IMR-90 (cell line): Measurements from ENCODE around the gene CNDP2. TPM values are rescaled to one million over a fixed set of nuclear protein-coding genes. Genes with fewer than 3 reads are reported as not detected.
"Not testable (repeated sequence)": the region's sequence is repeated elsewhere in the genome, so short reads cannot be mapped to it uniquely, and the experiment has no call there.

Source experiments
- ATAC-seq: fragments of 200-7000 bp; cut with Tn5 transposase; 2 replicates; pipeline ENCODE4 v1.9.1; 2020; ENCODE audit warnings: low read depth, mild to moderate bottlenecking, moderate library complexity
- BruUV-seq: library from RNA; stranded (reverse); fragments of 400-500 nt; replicated peaks from 2 replicates; lab custom pipeline; 2021; lab: Mats Ljungman, UMichigan
- CTCF ChIA-PET: fragments of 300-600 bp; formaldehyde crosslinking; extraction: SDS; loops from one replicate; lab custom pipeline; 2021; ENCODE audit warnings: antibody characterized with exemption; lab: Yijun Ruan, JAX
- POLR2A ChIA-PET: fragments of 300-600 bp; sonication (Branson Sonifier 250); formaldehyde crosslinking; loops from one replicate; lab custom pipeline; 2022; ENCODE audit warnings: antibody characterized with exemption; ENCODE audit not compliant: unreplicated experiment; lab: Charles Lee
- DNase-seq: peaks from one replicate; pipeline ENCODE4 v3.0.0; 2013
- H2AFZ ChIP-seq: replicated peaks from 2 replicates; pipeline ENCODE3; 2013; ENCODE audit warnings: low read length, mild to moderate bottlenecking; ENCODE audit not compliant: poor library complexity
- H2AK5ac ChIP-seq: 2 replicates; pipeline ENCODE4 v1.6.1; 2013; ENCODE audit warnings: low read depth, low read length, inconsistent platforms
- H2AK9ac ChIP-seq: replicated peaks from 2 replicates; pipeline ENCODE3; 2013; ENCODE audit warnings: mild to moderate bottlenecking, low read depth, low read length, moderate library complexity; ENCODE audit not compliant: poor library complexity
- H2BK120ac ChIP-seq: 2 replicates; pipeline ENCODE4 v1.6.1; 2013; ENCODE audit warnings: low read depth, low read length, inconsistent platforms
- H2BK15ac ChIP-seq: 3 replicates; pipeline ENCODE4 v1.6.1; 2013; ENCODE audit warnings: low read depth, low read length, inconsistent platforms
- H2BK20ac ChIP-seq: 2 replicates; pipeline ENCODE4 v1.6.1; 2013; ENCODE audit warnings: low read depth, mild to moderate bottlenecking, inconsistent platforms, low read length, moderate library complexity
- H2BK5ac ChIP-seq: 2 replicates; pipeline ENCODE4 v1.6.1; 2013; ENCODE audit warnings: mild to moderate bottlenecking, low read depth, low read length, inconsistent platforms; ENCODE audit not compliant: poor library complexity, severe bottlenecking
- H3K14ac ChIP-seq: replicated peaks from 2 replicates; pipeline ENCODE4 v1.6.1; 2013; ENCODE audit warnings: low read depth, low read length, inconsistent platforms
- H3K18ac ChIP-seq: 2 replicates; pipeline ENCODE4 v1.6.1; 2013; ENCODE audit warnings: low read depth, low read length, control low read depth
- H3K23ac ChIP-seq: 2 replicates; pipeline ENCODE4 v1.6.1; 2013; ENCODE audit warnings: low read depth, low read length, inconsistent platforms
- H3K27ac ChIP-seq: 2 replicates; pipeline ENCODE4 v1.5.1; 2013; ENCODE audit warnings: mild to moderate bottlenecking, control low read depth, low read length; ENCODE audit not compliant: insufficient read depth
- H3K27me3 ChIP-seq: 2 replicates; pipeline ENCODE4 v1.6.1; 2013; ENCODE audit warnings: low read length; ENCODE audit not compliant: control insufficient read depth, insufficient read depth
- H3K36me3 ChIP-seq: 2 replicates; pipeline ENCODE4 v1.6.1; 2013; ENCODE audit warnings: low read length, mixed read lengths; ENCODE audit not compliant: control insufficient read depth, insufficient read depth
- H3K4ac ChIP-seq: 2 replicates; pipeline ENCODE4 v1.6.1; 2013; ENCODE audit warnings: low read depth, low read length, inconsistent platforms
- H3K4me1 ChIP-seq: 2 replicates; pipeline ENCODE4 v1.6.1; 2013; ENCODE audit warnings: low read length, mixed read lengths; ENCODE audit not compliant: control insufficient read depth, insufficient read depth
- H3K4me2 ChIP-seq: 2 replicates; pipeline ENCODE4 v1.6.1; 2013; ENCODE audit warnings: low read depth, mild to moderate bottlenecking, control low read depth, low read length, moderate library complexity
- H3K4me3 ChIP-seq: 2 replicates; pipeline ENCODE4 v1.5.1; 2013; ENCODE audit warnings: low read depth, mild to moderate bottlenecking, control low read depth, low read length, moderate library complexity; ENCODE audit not compliant: insufficient read depth
- H3K56ac ChIP-seq: 2 replicates; pipeline ENCODE4 v1.6.1; 2013; ENCODE audit warnings: low read length, inconsistent platforms; ENCODE audit not compliant: insufficient read depth; ENCODE audit errors: extremely low read depth
- H3K79me1 ChIP-seq, 2 experiments: 2 replicates each; pipeline ENCODE4 v1.6.1; 2013; ENCODE audit warnings: low read length in 2 of 2, inconsistent platforms in 1 of 2, low read depth in 1 of 2
- H3K9ac ChIP-seq: 2 replicates; pipeline ENCODE4 v1.6.1; 2013; ENCODE audit warnings: low read depth, low read length, control low read depth
- H3K9me1 ChIP-seq: 2 replicates; pipeline ENCODE4 v1.6.1; 2013; ENCODE audit warnings: low read length, inconsistent platforms; ENCODE audit not compliant: insufficient read depth
- H3K9me3 ChIP-seq: 2 replicates; pipeline ENCODE4 v1.6.1; 2013; ENCODE audit warnings: low read length; ENCODE audit not compliant: control insufficient read depth, insufficient read depth
- H4K20me1 ChIP-seq: 2 replicates; pipeline ENCODE4 v1.6.1; 2013; ENCODE audit warnings: low read length, inconsistent platforms; ENCODE audit not compliant: insufficient read depth
- H4K5ac ChIP-seq: 2 replicates; pipeline ENCODE4 v1.6.1; 2013; ENCODE audit warnings: mild to moderate bottlenecking, low read depth, low read length, control low read depth
- H4K8ac ChIP-seq, 2 experiments: 2 replicates each; pipeline ENCODE4 v1.6.1; 2013; ENCODE audit warnings: low read depth in 2 of 2, low read length in 2 of 2, control low read depth in 1 of 2, inconsistent platforms in 1 of 2
- H4K91ac ChIP-seq: 2 replicates; pipeline ENCODE4 v1.6.1; 2013; ENCODE audit warnings: low read depth, low read length, inconsistent platforms; ENCODE audit not compliant: insufficient read depth
- WGBS, 2 experiments: methylation state at CpG; one replicate each; pipeline versions ENCODE4 v1.1.5 to v1.1.7; 2013; ENCODE audit warnings: missing lambda C conversion rate in 2 of 2; ENCODE audit not compliant: insufficient read length in 1 of 2; ENCODE audit errors: extremely low coverage in 2 of 2; 5-methylcytosine and 5-hydroxymethylcytosine counted together
- dilution Hi-C: fragments of 300-500 bp; cut with HindIII; formaldehyde crosslinking; loops from one replicate; pipeline ENCODE4 v1.14.3; 2018; ENCODE audit warnings: low sequenced_read_pairs; ENCODE audit not compliant: unreplicated experiment
- in situ Hi-C: fragments of 300-500 bp; cut with MboI; formaldehyde crosslinking; loops from 3 replicates; pipeline ENCODE4 v1.14.3; 2019; ENCODE audit warnings: low sequenced_read_pairs, inconsistent platforms, mixed read lengths
- intact Hi-C: fragments of 100-400 bp; cut with micrococcal nuclease; formaldehyde crosslinking; loops from 2 replicates; pipeline ENCODE4 v1.10.0; 2022
- polyA plus RNA-seq, 3 experiments: library from polyadenylated mRNA; depleted of rRNA; stranded (reverse); fragments of >200 nt; gene quantifications; 2 replicates each; pipeline ENCODE4 v1.2.3, GENCODE V29; 2012; ENCODE audit warnings: low replicate concordance in 1 of 3
- total RNA-seq: library from RNA; depleted of rRNA; stranded (reverse); fragments of >200 nt; gene quantifications from 2 replicates; pipeline ENCODE4 v1.2.3, GENCODE V29; 2012

Gene CNDP2
- total and polyA plus RNA-seq, 2 of the 4 experiments (the other 2 are of a cell fraction): 52.0 to 67.9 TPM

- DNase-seq, H3K14ac ChIP-seq, intact Hi-C loops, H3K4me3 ChIP-seq, BruUV-seq, H3K9me3 ChIP-seq, H2BK20ac ChIP-seq, H2BK120ac ChIP-seq, H2AFZ ChIP-seq, H3K23ac ChIP-seq, H4K8ac ChIP-seq, H2AK9ac ChIP-seq, H3K9ac ChIP-seq, H3K9me1 ChIP-seq, H4K91ac ChIP-seq, H4K20me1 ChIP-seq, dilution Hi-C loops, H3K18ac ChIP-seq, ATAC-seq, H2AK5ac ChIP-seq, POLR2A ChIA-PET, H3K79me1 ChIP-seq, CTCF ChIA-PET, H3K4ac ChIP-seq, H2BK5ac ChIP-seq, H3K36me3 ChIP-seq, H3K4me1 ChIP-seq, H2BK15ac ChIP-seq, H3K56ac ChIP-seq, H3K27ac ChIP-seq, H3K4me2 ChIP-seq, H4K5ac ChIP-seq: not testable (repeated sequence)
- no CpG with 5 or more reads among the region's 3 CpGs for WGBS, 2 experiments
- in situ Hi-C loops: loop anchor here (25.0 kb wide), 1 partner anchor 354 kb away; no protein-coding TSS in a partner anchor
- H3K27me3 ChIP-seq: peaks cover 23% of the 10 kb centered on the region
These were observed 69.8 kb downstream of the CNDP2 start for GRCh38 chr18:74565993-74566392.
